H9 (cell line): ENCODE data around the gene PPM1H. TPM values are rescaled to one million over a fixed set of nuclear protein-coding genes. Genes with fewer than 3 reads are reported as not detected.
A peak's percentile ranks its signal among the peaks of the same experiment; 100 is the strongest.

ENCODE experiments used
- DNase-seq: peaks from one replicate; pipeline ENCODE4 v3.0.0-alpha.2; 2017
- H2AFZ ChIP-seq: one replicate; pipeline ENCODE4 v1.6.1; 2013; ENCODE audit warnings: mild to moderate bottlenecking, low read length, control low read depth, moderate library complexity
- H2AK5ac ChIP-seq: 2 replicates; pipeline ENCODE4 v1.6.1; 2013; ENCODE audit warnings: low read length, control low read depth, mixed read lengths; ENCODE audit not compliant: insufficient read length
- H2BK120ac ChIP-seq: one replicate; pipeline ENCODE4 v1.6.1; 2013; ENCODE audit warnings: low read depth, mild to moderate bottlenecking, low read length, control low read depth, inconsistent platforms; ENCODE audit not compliant: poor library complexity, severe bottlenecking
- H2BK12ac ChIP-seq: 2 replicates; pipeline ENCODE4 v1.6.1; 2013; ENCODE audit warnings: low read length, control low read depth, mixed read lengths, low read depth; ENCODE audit not compliant: insufficient read length
- H2BK15ac ChIP-seq: 2 replicates; pipeline ENCODE4 v1.6.1; 2013; ENCODE audit warnings: low read depth, low read length, control low read depth
- H2BK20ac ChIP-seq: one replicate; pipeline ENCODE4 v1.6.1; 2013; ENCODE audit warnings: low read depth, mild to moderate bottlenecking, low read length, control low read depth, inconsistent platforms; ENCODE audit not compliant: poor library complexity, severe bottlenecking
- H2BK5ac ChIP-seq: 2 replicates; pipeline ENCODE4 v1.6.1; 2013; ENCODE audit warnings: low read length, control low read depth, mixed read lengths; ENCODE audit not compliant: insufficient read length
- H3K14ac ChIP-seq: 2 replicates; pipeline ENCODE4 v1.6.1; 2013; ENCODE audit warnings: low read length, control low read depth; ENCODE audit not compliant: insufficient read depth
- H3K18ac ChIP-seq: 2 replicates; pipeline ENCODE4 v1.6.1; 2013; ENCODE audit warnings: low read depth, mild to moderate bottlenecking, mixed read lengths, low read length, control low read depth; ENCODE audit not compliant: insufficient read length
- H3K23ac ChIP-seq: 2 replicates; pipeline ENCODE4 v1.6.1; 2013; ENCODE audit warnings: low read length, control low read depth, mixed read lengths, low read depth; ENCODE audit not compliant: insufficient read length
- H3K23me2 ChIP-seq: 2 replicates; pipeline ENCODE4 v1.6.1; 2013; ENCODE audit warnings: low read depth, mild to moderate bottlenecking, mixed read lengths, low read length, control low read depth; ENCODE audit not compliant: insufficient read length, poor library complexity, severe bottlenecking
- H3K27ac ChIP-seq: 2 replicates; pipeline ENCODE4 v1.5.1; 2013; ENCODE audit warnings: low read length, control low read depth, mixed read lengths, low read depth; ENCODE audit not compliant: insufficient read length
- H3K27me3 ChIP-seq: 2 replicates; pipeline ENCODE4 v1.6.1; 2013; ENCODE audit warnings: low read length, control low read depth, inconsistent platforms; ENCODE audit not compliant: insufficient read depth
- H3K4ac ChIP-seq: 2 replicates; pipeline ENCODE4 v1.6.1; 2013; ENCODE audit warnings: low read depth, mild to moderate bottlenecking, control low read depth, inconsistent platforms, low read length, moderate library complexity
- H3K4me1 ChIP-seq: 2 replicates; pipeline ENCODE4 v1.6.1; 2013; ENCODE audit warnings: low read length, control low read depth, inconsistent platforms; ENCODE audit not compliant: insufficient read depth
- H3K4me2 ChIP-seq: 2 replicates; pipeline ENCODE4 v1.6.1; 2013; ENCODE audit warnings: low read length, control low read depth, mixed read lengths; ENCODE audit not compliant: insufficient read length, insufficient read depth
- H3K56ac ChIP-seq: 2 replicates; pipeline ENCODE4 v1.6.1; 2013; ENCODE audit warnings: low read depth, mild to moderate bottlenecking, mixed read lengths, low read length, control low read depth; ENCODE audit not compliant: insufficient read length
- H3K79me1 ChIP-seq: 2 replicates; pipeline ENCODE4 v1.6.1; 2013; ENCODE audit warnings: low read depth, mild to moderate bottlenecking, moderate library complexity, low read length, control low read depth, inconsistent platforms; ENCODE audit not compliant: insufficient read depth, poor library complexity, severe bottlenecking
- H3K79me2 ChIP-seq: 2 replicates; pipeline ENCODE4 v1.6.1; 2013; ENCODE audit warnings: low read length, control low read depth, inconsistent platforms; ENCODE audit not compliant: insufficient read depth
- H3K9ac ChIP-seq: 2 replicates; pipeline ENCODE4 v1.6.1; 2013; ENCODE audit warnings: low read length, control low read depth, mixed read lengths; ENCODE audit not compliant: insufficient read length; ENCODE audit errors: extremely low read depth
- H3K9me3 ChIP-seq: one replicate; pipeline ENCODE4 v1.6.1; 2013; ENCODE audit warnings: low read depth, low read length, inconsistent platforms; ENCODE audit not compliant: control insufficient read depth
- H3T11ph ChIP-seq: one replicate; pipeline ENCODE4 v1.6.1; 2013; ENCODE audit warnings: mild to moderate bottlenecking, low read length, control low read depth, inconsistent platforms
- H4K20me1 ChIP-seq: one replicate; pipeline ENCODE4 v1.6.1; 2013; ENCODE audit not compliant: control insufficient read depth, insufficient read length, insufficient read depth
- H4K5ac ChIP-seq: 2 replicates; pipeline ENCODE4 v1.6.1; 2013; ENCODE audit warnings: low read depth, mild to moderate bottlenecking, mixed read lengths, low read length, control low read depth; ENCODE audit not compliant: insufficient read length
- H4K8ac ChIP-seq: replicated peaks from 2 replicates; pipeline ENCODE4 v1.6.1; 2013; ENCODE audit warnings: low read length, control low read depth, mixed read lengths, low read depth; ENCODE audit not compliant: insufficient read length
- H4K91ac ChIP-seq: 2 replicates; pipeline ENCODE4 v1.6.1; 2013; ENCODE audit warnings: low read depth, mild to moderate bottlenecking, moderate library complexity, mixed read lengths, low read length, control low read depth; ENCODE audit not compliant: insufficient read length
- H3K27ac Mint-ChIP-seq, 3 experiments: 2 replicates in 2 of 3; 3 replicates in 1 of 3; pipeline ENCODE4 v1.8.0; 2020 to 2021; ENCODE audit warnings: mixed read lengths in 3 of 3, mild to moderate bottlenecking in 1 of 3, moderate library complexity in 1 of 3
- H3K27me3 Mint-ChIP-seq: 2 replicates; pipeline ENCODE4 v1.8.0; 2021; ENCODE audit warnings: low read depth, mild to moderate bottlenecking, moderate library complexity, mixed read lengths
- H3K36me3 Mint-ChIP-seq, 3 experiments: 2 replicates in 2 of 3; 3 replicates in 1 of 3; pipeline ENCODE4 v1.8.0; 2020 to 2021; ENCODE audit warnings: low read depth in 3 of 3, mixed read lengths in 3 of 3; ENCODE audit not compliant: insufficient read depth in 1 of 3
- H3K4me1 Mint-ChIP-seq, 2 experiments: 2 replicates each; pipeline ENCODE4 v1.8.0; 2020; ENCODE audit warnings: mixed read lengths in 2 of 2
- H3K4me3 Mint-ChIP-seq, 2 experiments: 2 replicates in 1 of 2; 3 replicates in 1 of 2; pipeline ENCODE4 v1.8.0; 2020 to 2021; ENCODE audit warnings: mild to moderate bottlenecking in 2 of 2, mixed read lengths in 2 of 2, moderate library complexity in 1 of 2
- H3K9me3 Mint-ChIP-seq, 2 experiments: 2 replicates in 1 of 2; 3 replicates in 1 of 2; pipeline ENCODE4 v1.8.0; 2020; ENCODE audit warnings: mild to moderate bottlenecking in 2 of 2, mixed read lengths in 2 of 2, moderate library complexity in 1 of 2
- WGBS: extraction: QIAGEN DNeasy Blood & Tissue Kit; methylation state at CpG from one replicate; pipeline ENCODE4 v1.1.7; 2013; ENCODE audit warnings: missing lambda C conversion rate, low lambda C conversion rate, mixed read lengths; ENCODE audit not compliant: insufficient read length; ENCODE audit errors: extremely low coverage; 5-methylcytosine and 5-hydroxymethylcytosine counted together
- total RNA-seq: library from RNA; stranded (reverse); gene quantifications from 2 replicates; pipeline ENCODE4 v1.2.1, GENCODE V29; 2021
- TF ChIP-seq, protein P1 (sequence below): fragments of 200-600 bp; sonication (generic); conservative IDR thresholded peaks from 3 replicates; pipeline ENCODE4 v1.8.0; 2021; ENCODE audit warnings: antibody characterized with exemption, mild to moderate bottlenecking

Gene PPM1H
- total RNA-seq, 1 experiment from 2014 or later: 22.1 TPM

DNA sequence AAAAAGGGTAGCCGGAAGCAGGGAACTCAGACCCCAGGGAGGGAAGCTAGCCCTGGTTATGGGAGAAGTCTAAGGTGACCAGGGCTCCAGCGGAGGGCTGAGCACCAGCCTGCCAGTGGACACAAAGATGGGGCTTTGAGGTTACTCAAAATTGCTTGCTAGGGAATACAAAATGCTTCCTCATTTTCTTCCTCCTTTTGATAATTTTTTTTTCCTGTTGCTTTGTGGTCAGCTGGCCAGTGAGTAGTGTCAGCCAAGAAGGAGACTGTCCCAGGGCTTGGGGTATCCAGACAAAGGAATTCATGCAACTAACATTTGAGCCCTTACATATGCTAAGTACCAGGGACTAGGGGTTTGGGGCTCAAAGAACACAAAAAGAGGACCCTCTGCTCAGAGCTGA lies 206.2 kb downstream of the PPM1H start:
- no peak overlapping the region for H2AK5ac ChIP-seq
- peaks cover 21% of the 10 kb centered on the region; the same call in 1 of the 2 replicates for H3K4me1 ChIP-seq
- no peak overlapping the region for H2BK120ac ChIP-seq
- H3K27ac Mint-ChIP-seq: peak overlapping the region; percentile 34 to 71 (median 68)
- no peak overlapping the region for H2AFZ ChIP-seq
- H2BK15ac ChIP-seq: no peak overlapping the region
- H2BK12ac ChIP-seq: no peak overlapping the region
- no peak overlapping the region for H3T11ph ChIP-seq
- no peak overlapping the region for H3K18ac ChIP-seq
- no peaks in the 10 kb centered on the region; a peak in 2 of 7 replicates for H3K36me3 Mint-ChIP-seq
- H3K27me3 ChIP-seq: no peaks in the 10 kb centered on the region
- no peak overlapping the region for H2BK20ac ChIP-seq
- no peak for DNase-seq
- H3K79me1 ChIP-seq: no peaks in the 10 kb centered on the region
- H3K9me3 ChIP-seq: no peaks in the 10 kb centered on the region
- no peaks in the 10 kb centered on the region for H4K20me1 ChIP-seq
- no peak overlapping the region for H4K91ac ChIP-seq
- TF ChIP-seq, protein P1, sequence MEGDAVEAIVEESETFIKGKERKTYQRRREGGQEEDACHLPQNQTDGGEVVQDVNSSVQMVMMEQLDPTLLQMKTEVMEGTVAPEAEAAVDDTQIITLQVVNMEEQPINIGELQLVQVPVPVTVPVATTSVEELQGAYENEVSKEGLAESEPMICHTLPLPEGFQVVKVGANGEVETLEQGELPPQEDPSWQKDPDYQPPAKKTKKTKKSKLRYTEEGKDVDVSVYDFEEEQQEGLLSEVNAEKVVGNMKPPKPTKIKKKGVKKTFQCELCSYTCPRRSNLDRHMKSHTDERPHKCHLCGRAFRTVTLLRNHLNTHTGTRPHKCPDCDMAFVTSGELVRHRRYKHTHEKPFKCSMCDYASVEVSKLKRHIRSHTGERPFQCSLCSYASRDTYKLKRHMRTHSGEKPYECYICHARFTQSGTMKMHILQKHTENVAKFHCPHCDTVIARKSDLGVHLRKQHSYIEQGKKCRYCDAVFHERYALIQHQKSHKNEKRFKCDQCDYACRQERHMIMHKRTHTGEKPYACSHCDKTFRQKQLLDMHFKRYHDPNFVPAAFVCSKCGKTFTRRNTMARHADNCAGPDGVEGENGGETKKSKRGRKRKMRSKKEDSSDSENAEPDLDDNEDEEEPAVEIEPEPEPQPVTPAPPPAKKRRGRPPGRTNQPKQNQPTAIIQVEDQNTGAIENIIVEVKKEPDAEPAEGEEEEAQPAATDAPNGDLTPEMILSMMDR: no peak
- no peak overlapping the region for H3K14ac ChIP-seq
- H3K9me3 Mint-ChIP-seq: no peaks in the 10 kb centered on the region
- H4K5ac ChIP-seq: no peak overlapping the region
- no peak overlapping the region for H4K8ac ChIP-seq
- H3K4ac ChIP-seq: no peak overlapping the region
- H3K27me3 Mint-ChIP-seq: no peaks in the 10 kb centered on the region
- H3K27ac ChIP-seq: no peak overlapping the region
- no peaks in the 10 kb centered on the region for H3K79me2 ChIP-seq
- H3K56ac ChIP-seq: no peak overlapping the region
- no peaks in the 10 kb centered on the region for H3K23me2 ChIP-seq
- no CpG with 5 or more reads among the region's 2 CpGs for WGBS
- H3K4me2 ChIP-seq: no peak overlapping the region
- H3K4me1 Mint-ChIP-seq: peaks cover 47 to 50% of the 10 kb centered on the region in 2 experiments
- H3K23ac ChIP-seq: no peak overlapping the region
- no peak overlapping the region for H3K9ac ChIP-seq
- H3K4me3 Mint-ChIP-seq: peak overlapping the region in 1 of 2 experiments; percentile 12; a peak in 1 of 5 replicates
- H2BK5ac ChIP-seq: no peak overlapping the region
